Heart left ventricle (tissue), 13 donors: Measurements from ENCODE around the gene PXT1.

Experiments used
- CTCF ChIP-seq, 12 donors: fragments of 200-600 bp; sonication (generic) in 4 of 12; IDR thresholded peaks; one replicate each; pipeline versions ENCODE4 v1.5.0 to v1.8.0; 2018 to 2022; ENCODE audit warnings: antibody characterized with exemption in 12 of 12, mild to moderate bottlenecking in 5 of 12
- POLR2A ChIP-seq, 2 donors: fragments of 450-650 bp; IDR thresholded peaks; one replicate each; pipeline ENCODE4 v1.6.1; 2017; ENCODE audit warnings: antibody characterized with exemption in 2 of 2, mild to moderate bottlenecking in 2 of 2, moderate library complexity in 2 of 2
- donor health status: ischemic (EF 13 %, LVEDD 7.1; RV severe dilation, severe dysfunction).
- donor health status: DM: no; HTN: yes; CAD: no.
- donor health status: DM: no; HTN: no; CAD: no.
- donor health status: ischemic (EF 25% LVEDD 6.9; RV normal size, moderate dysfunction).
- donor health status: ischemic (EF 25% LVEDD 5.7; RV mildly dilated, moderate dysfunction).
- donor health status: ischemic (EF 35%, LVEDD 5.7; RV mildly dilated, moderate dysfunction).
- donor health status: nonischemic (EF 11% LVEDD 7.7; RV severe dilation, severe dysfunction).
- donor health status: DM: yes; HTN: yes; CAD: no.
- donor health status: PGD.
- donor health status: ischemic (EF 29% LVEDD 5.4; RV normal size, mild dysfunction).
- donor health status: nonischemic (EF 23%, LVEDD 6.1; RV moderate dilation, normal function).

GRCh38 chr6:36461646-36462045 lies 19.0 kb upstream of the PXT1 start:
- TF ChIP-seq CTCF (IDR thresholded peaks at IDR 0.05): no peak
- no peak for TF ChIP-seq POLR2A (IDR thresholded peaks at IDR 0.05)
